H9 (cell line): ENCODE measurements around the gene CFAP77. TPM values are rescaled to one million over a fixed set of nuclear protein-coding genes. Genes with fewer than 3 reads are reported as not detected.
A peak's percentile ranks its signal among the peaks of the same experiment; 100 is the strongest.

ENCODE experiments used
- DNase-seq: peaks from one replicate; pipeline ENCODE4 v3.0.0-alpha.2; 2017
- H2AFZ ChIP-seq: one replicate; pipeline ENCODE4 v1.6.1; 2013; ENCODE audit warnings: mild to moderate bottlenecking, low read length, control low read depth, moderate library complexity
- H2AK5ac ChIP-seq: 2 replicates; pipeline ENCODE4 v1.6.1; 2013; ENCODE audit warnings: low read length, control low read depth, mixed read lengths; ENCODE audit not compliant: insufficient read length
- H2BK120ac ChIP-seq: one replicate; pipeline ENCODE4 v1.6.1; 2013; ENCODE audit warnings: low read depth, mild to moderate bottlenecking, low read length, control low read depth, inconsistent platforms; ENCODE audit not compliant: poor library complexity, severe bottlenecking
- H2BK12ac ChIP-seq: 2 replicates; pipeline ENCODE4 v1.6.1; 2013; ENCODE audit warnings: low read length, control low read depth, mixed read lengths, low read depth; ENCODE audit not compliant: insufficient read length
- H2BK15ac ChIP-seq: 2 replicates; pipeline ENCODE4 v1.6.1; 2013; ENCODE audit warnings: low read depth, low read length, control low read depth
- H2BK20ac ChIP-seq: one replicate; pipeline ENCODE4 v1.6.1; 2013; ENCODE audit warnings: low read depth, mild to moderate bottlenecking, low read length, control low read depth, inconsistent platforms; ENCODE audit not compliant: poor library complexity, severe bottlenecking
- H2BK5ac ChIP-seq: 2 replicates; pipeline ENCODE4 v1.6.1; 2013; ENCODE audit warnings: low read length, control low read depth, mixed read lengths; ENCODE audit not compliant: insufficient read length
- H3K14ac ChIP-seq: 2 replicates; pipeline ENCODE4 v1.6.1; 2013; ENCODE audit warnings: low read length, control low read depth; ENCODE audit not compliant: insufficient read depth
- H3K18ac ChIP-seq: 2 replicates; pipeline ENCODE4 v1.6.1; 2013; ENCODE audit warnings: low read depth, mild to moderate bottlenecking, mixed read lengths, low read length, control low read depth; ENCODE audit not compliant: insufficient read length
- H3K23ac ChIP-seq: 2 replicates; pipeline ENCODE4 v1.6.1; 2013; ENCODE audit warnings: low read length, control low read depth, mixed read lengths, low read depth; ENCODE audit not compliant: insufficient read length
- H3K23me2 ChIP-seq: 2 replicates; pipeline ENCODE4 v1.6.1; 2013; ENCODE audit warnings: low read depth, mild to moderate bottlenecking, mixed read lengths, low read length, control low read depth; ENCODE audit not compliant: insufficient read length, poor library complexity, severe bottlenecking
- H3K27ac ChIP-seq: 2 replicates; pipeline ENCODE4 v1.5.1; 2013; ENCODE audit warnings: low read length, control low read depth, mixed read lengths, low read depth; ENCODE audit not compliant: insufficient read length
- H3K27me3 ChIP-seq: 2 replicates; pipeline ENCODE4 v1.6.1; 2013; ENCODE audit warnings: low read length, control low read depth, inconsistent platforms; ENCODE audit not compliant: insufficient read depth
- H3K4ac ChIP-seq: 2 replicates; pipeline ENCODE4 v1.6.1; 2013; ENCODE audit warnings: low read depth, mild to moderate bottlenecking, control low read depth, inconsistent platforms, low read length, moderate library complexity
- H3K4me1 ChIP-seq: 2 replicates; pipeline ENCODE4 v1.6.1; 2013; ENCODE audit warnings: low read length, control low read depth, inconsistent platforms; ENCODE audit not compliant: insufficient read depth
- H3K4me2 ChIP-seq: 2 replicates; pipeline ENCODE4 v1.6.1; 2013; ENCODE audit warnings: low read length, control low read depth, mixed read lengths; ENCODE audit not compliant: insufficient read length, insufficient read depth
- H3K56ac ChIP-seq: 2 replicates; pipeline ENCODE4 v1.6.1; 2013; ENCODE audit warnings: low read depth, mild to moderate bottlenecking, mixed read lengths, low read length, control low read depth; ENCODE audit not compliant: insufficient read length
- H3K79me1 ChIP-seq: 2 replicates; pipeline ENCODE4 v1.6.1; 2013; ENCODE audit warnings: low read depth, mild to moderate bottlenecking, moderate library complexity, low read length, control low read depth, inconsistent platforms; ENCODE audit not compliant: insufficient read depth, poor library complexity, severe bottlenecking
- H3K79me2 ChIP-seq: 2 replicates; pipeline ENCODE4 v1.6.1; 2013; ENCODE audit warnings: low read length, control low read depth, inconsistent platforms; ENCODE audit not compliant: insufficient read depth
- H3K9ac ChIP-seq: 2 replicates; pipeline ENCODE4 v1.6.1; 2013; ENCODE audit warnings: low read length, control low read depth, mixed read lengths; ENCODE audit not compliant: insufficient read length; ENCODE audit errors: extremely low read depth
- H3K9me3 ChIP-seq: one replicate; pipeline ENCODE4 v1.6.1; 2013; ENCODE audit warnings: low read depth, low read length, inconsistent platforms; ENCODE audit not compliant: control insufficient read depth
- H3T11ph ChIP-seq: one replicate; pipeline ENCODE4 v1.6.1; 2013; ENCODE audit warnings: mild to moderate bottlenecking, low read length, control low read depth, inconsistent platforms
- H4K20me1 ChIP-seq: one replicate; pipeline ENCODE4 v1.6.1; 2013; ENCODE audit not compliant: control insufficient read depth, insufficient read length, insufficient read depth
- H4K5ac ChIP-seq: 2 replicates; pipeline ENCODE4 v1.6.1; 2013; ENCODE audit warnings: low read depth, mild to moderate bottlenecking, mixed read lengths, low read length, control low read depth; ENCODE audit not compliant: insufficient read length
- H4K8ac ChIP-seq: replicated peaks from 2 replicates; pipeline ENCODE4 v1.6.1; 2013; ENCODE audit warnings: low read length, control low read depth, mixed read lengths, low read depth; ENCODE audit not compliant: insufficient read length
- H4K91ac ChIP-seq: 2 replicates; pipeline ENCODE4 v1.6.1; 2013; ENCODE audit warnings: low read depth, mild to moderate bottlenecking, moderate library complexity, mixed read lengths, low read length, control low read depth; ENCODE audit not compliant: insufficient read length
- H3K27ac Mint-ChIP-seq, 3 experiments: 2 replicates in 2 of 3; 3 replicates in 1 of 3; pipeline ENCODE4 v1.8.0; 2020 to 2021; ENCODE audit warnings: mixed read lengths in 3 of 3, mild to moderate bottlenecking in 1 of 3, moderate library complexity in 1 of 3
- H3K27me3 Mint-ChIP-seq: 2 replicates; pipeline ENCODE4 v1.8.0; 2021; ENCODE audit warnings: low read depth, mild to moderate bottlenecking, moderate library complexity, mixed read lengths
- H3K36me3 Mint-ChIP-seq, 3 experiments: 2 replicates in 2 of 3; 3 replicates in 1 of 3; pipeline ENCODE4 v1.8.0; 2020 to 2021; ENCODE audit warnings: low read depth in 3 of 3, mixed read lengths in 3 of 3; ENCODE audit not compliant: insufficient read depth in 1 of 3
- H3K4me1 Mint-ChIP-seq, 2 experiments: 2 replicates each; pipeline ENCODE4 v1.8.0; 2020; ENCODE audit warnings: mixed read lengths in 2 of 2
- H3K4me3 Mint-ChIP-seq, 2 experiments: 2 replicates in 1 of 2; 3 replicates in 1 of 2; pipeline ENCODE4 v1.8.0; 2020 to 2021; ENCODE audit warnings: mild to moderate bottlenecking in 2 of 2, mixed read lengths in 2 of 2, moderate library complexity in 1 of 2
- H3K9me3 Mint-ChIP-seq, 2 experiments: 2 replicates in 1 of 2; 3 replicates in 1 of 2; pipeline ENCODE4 v1.8.0; 2020; ENCODE audit warnings: mild to moderate bottlenecking in 2 of 2, mixed read lengths in 2 of 2, moderate library complexity in 1 of 2
- WGBS: extraction: QIAGEN DNeasy Blood & Tissue Kit; methylation state at CpG from one replicate; pipeline ENCODE4 v1.1.7; 2013; ENCODE audit warnings: missing lambda C conversion rate, low lambda C conversion rate, mixed read lengths; ENCODE audit not compliant: insufficient read length; ENCODE audit errors: extremely low coverage; 5-methylcytosine and 5-hydroxymethylcytosine counted together
- total RNA-seq: library from RNA; stranded (reverse); gene quantifications from 2 replicates; pipeline ENCODE4 v1.2.1, GENCODE V29; 2021
- TF ChIP-seq, protein P1 (sequence below): fragments of 200-600 bp; sonication (generic); conservative IDR thresholded peaks from 3 replicates; pipeline ENCODE4 v1.8.0; 2021; ENCODE audit warnings: antibody characterized with exemption, mild to moderate bottlenecking

CFAP77 gene
- total RNA-seq, 1 experiment from 2014 or later, result 0.72 TPM

- Histone ChIP-seq H3K56ac (no peak overlapping the region), H3K9ac (no peak overlapping the region), H4K20me1 (no peaks in the 10 kb centered on the region), H2BK120ac (no peak overlapping the region), H4K5ac (no peak overlapping the region), H3K18ac (no peak overlapping the region), H2AFZ (no peak overlapping the region), H2BK15ac (no peak overlapping the region), H3K23me2 (no peaks in the 10 kb centered on the region), H3K27ac (no peak overlapping the region), H4K91ac (no peak overlapping the region), H2BK5ac (no peak overlapping the region), H3K79me1 (no peaks in the 10 kb centered on the region), H2AK5ac (no peak overlapping the region), H3K4ac (no peak overlapping the region), H3K4me2 (no peak overlapping the region), H3T11ph (no peak overlapping the region), H3K27me3 (no peaks in the 10 kb centered on the region), H2BK12ac (no peak overlapping the region), H3K79me2 (no peaks in the 10 kb centered on the region), H3K14ac (no peak overlapping the region), H3K9me3 (no peaks in the 10 kb centered on the region), H3K23ac (no peak overlapping the region), H3K4me1 (no peaks in the 10 kb centered on the region), H2BK20ac (no peak overlapping the region), H4K8ac (no peak overlapping the region)
- no peak overlapping the region for H3K4me3 Mint-ChIP-seq
- peaks cover 5% of the 10 kb centered on the region for H3K27me3 Mint-ChIP-seq
- no CpG with 5 or more reads among the region's 16 CpGs for WGBS
- TF ChIP-seq, protein P1, sequence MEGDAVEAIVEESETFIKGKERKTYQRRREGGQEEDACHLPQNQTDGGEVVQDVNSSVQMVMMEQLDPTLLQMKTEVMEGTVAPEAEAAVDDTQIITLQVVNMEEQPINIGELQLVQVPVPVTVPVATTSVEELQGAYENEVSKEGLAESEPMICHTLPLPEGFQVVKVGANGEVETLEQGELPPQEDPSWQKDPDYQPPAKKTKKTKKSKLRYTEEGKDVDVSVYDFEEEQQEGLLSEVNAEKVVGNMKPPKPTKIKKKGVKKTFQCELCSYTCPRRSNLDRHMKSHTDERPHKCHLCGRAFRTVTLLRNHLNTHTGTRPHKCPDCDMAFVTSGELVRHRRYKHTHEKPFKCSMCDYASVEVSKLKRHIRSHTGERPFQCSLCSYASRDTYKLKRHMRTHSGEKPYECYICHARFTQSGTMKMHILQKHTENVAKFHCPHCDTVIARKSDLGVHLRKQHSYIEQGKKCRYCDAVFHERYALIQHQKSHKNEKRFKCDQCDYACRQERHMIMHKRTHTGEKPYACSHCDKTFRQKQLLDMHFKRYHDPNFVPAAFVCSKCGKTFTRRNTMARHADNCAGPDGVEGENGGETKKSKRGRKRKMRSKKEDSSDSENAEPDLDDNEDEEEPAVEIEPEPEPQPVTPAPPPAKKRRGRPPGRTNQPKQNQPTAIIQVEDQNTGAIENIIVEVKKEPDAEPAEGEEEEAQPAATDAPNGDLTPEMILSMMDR, result no peak
- H3K4me1 Mint-ChIP-seq, result peaks cover 0 to 12% of the 10 kb centered on the region in 2 experiments; a peak in 2 of 4 replicates
- H3K27ac Mint-ChIP-seq, result 0 out of 7 replicates have a peak overlapping the region, but pooled peaks of 2 of the 3 experiments have one; percentile 39 to 63
- H3K9me3 Mint-ChIP-seq, result peaks cover 18 to 21% of the 10 kb centered on the region in 2 experiments
- peaks cover 5 to 14% (median 8%) of the 10 kb centered on the region in 3 experiments; a peak in 6 of 7 replicates for H3K36me3 Mint-ChIP-seq
- no peak for DNase-seq
Measured at GRCh38 chr9:132497731-132498130, 87.7 kb downstream of the CFAP77 start.
